GM18861 (cell line): ENCODE results near the gene CDH13.

ENCODE experiments used
- ATAC-seq: cut with Tn5 transposase; IDR thresholded peaks from one replicate; pipeline ENCODE4 v1.9.1; 2021; ENCODE audit not compliant: unreplicated experiment

CDH13 gene

GRCh38 chr16:82684256-82684655, 57.5 kb downstream of the CDH13 start:
- no peak for ATAC-seq

DNA sequence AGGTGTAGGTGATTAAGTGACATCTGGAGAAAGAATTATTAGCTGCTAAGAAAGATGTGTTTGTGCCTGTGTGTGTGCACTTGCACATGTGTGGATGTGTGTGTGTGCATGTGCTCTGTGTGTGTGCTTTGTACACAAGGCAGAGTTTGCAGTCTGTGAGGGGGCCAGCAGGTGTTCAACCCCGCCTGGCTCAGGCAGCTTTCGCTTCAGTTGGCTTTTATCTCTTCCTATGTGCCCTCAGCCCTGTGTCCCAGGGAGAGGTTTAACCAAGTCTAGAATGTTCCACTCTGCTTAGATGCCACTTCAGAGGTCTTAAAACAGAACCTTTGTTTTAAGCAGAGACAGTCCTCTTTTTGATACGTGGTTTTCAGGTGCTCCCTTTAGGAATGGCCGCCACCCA, 58.8 kb downstream of the CDH13 start:
- ATAC-seq = no peak

GRCh38 chr16:82694239-82694874, 67.6 kb downstream of the CDH13 start:
- no peak for ATAC-seq

DNA sequence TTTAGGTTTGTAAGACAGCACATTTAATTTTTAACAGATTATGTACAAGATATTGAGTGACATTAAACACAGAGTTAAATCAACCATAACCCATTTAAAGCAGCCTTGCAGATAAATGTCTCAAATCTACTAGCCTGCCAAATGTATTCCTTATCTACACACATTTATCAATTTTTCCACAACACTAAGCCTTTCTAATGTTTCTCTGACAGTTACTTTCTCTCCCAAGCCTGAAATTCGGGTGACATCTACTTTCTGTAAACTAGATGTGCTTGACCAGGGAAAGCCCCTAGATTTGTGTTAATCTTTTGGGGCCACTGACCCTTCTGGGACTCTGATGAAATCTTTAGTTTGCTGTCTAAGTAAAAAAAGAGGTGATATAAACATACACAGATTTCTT, 69.0 kb downstream of the CDH13 start:
- no peak for ATAC-seq

DNA sequence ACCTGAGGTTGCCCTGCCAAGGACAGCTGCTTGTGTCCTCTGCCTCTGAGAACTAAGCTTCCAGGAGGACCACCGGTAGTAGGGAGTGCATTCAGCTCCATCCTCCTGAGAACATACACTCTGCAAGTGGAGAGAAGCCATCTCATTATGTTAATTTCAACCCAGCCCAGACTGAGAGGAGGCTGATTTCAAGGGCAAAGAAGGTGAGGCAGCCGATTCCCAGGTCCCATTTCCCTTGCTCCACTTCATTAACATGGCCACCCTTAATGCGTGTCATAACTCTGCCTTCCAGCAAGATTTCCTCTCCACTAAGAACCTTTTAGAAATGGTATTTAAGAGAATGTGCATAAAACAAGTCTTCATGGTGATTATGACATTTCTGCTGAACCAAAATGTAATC, 72.5 kb downstream of the CDH13 start:
- no peak for ATAC-seq

GRCh38 chr16:82699711-82700495, 73.1 kb downstream of the CDH13 start:
- no peak for ATAC-seq

- ATAC-seq = no peak
Observed at GRCh38 chr16:82700541-82701235, 73.9 kb downstream of the CDH13 start.

GRCh38 chr16:82701442-82701955, 74.7 kb downstream of the CDH13 start:
- ATAC-seq = no peak

DNA sequence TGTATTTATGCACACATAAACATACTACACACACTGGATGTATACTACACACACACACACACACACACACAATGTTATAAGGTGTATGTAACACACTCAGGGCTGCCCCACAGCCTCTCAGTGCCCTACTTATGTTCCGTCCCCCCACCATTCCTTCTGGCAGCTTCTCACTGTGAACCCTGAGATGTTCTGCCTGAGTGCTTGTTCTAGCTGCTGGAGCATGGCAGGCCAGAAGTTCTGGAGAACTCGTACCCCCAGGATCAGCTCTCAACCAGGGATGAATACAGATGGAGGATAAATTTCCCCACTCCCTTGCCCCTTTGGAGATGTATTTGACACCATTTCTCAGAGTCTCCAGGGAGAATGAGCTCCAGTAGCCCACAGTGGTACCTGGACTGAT, 76.4 kb downstream of the CDH13 start:
- no peak for ATAC-seq

DNA sequence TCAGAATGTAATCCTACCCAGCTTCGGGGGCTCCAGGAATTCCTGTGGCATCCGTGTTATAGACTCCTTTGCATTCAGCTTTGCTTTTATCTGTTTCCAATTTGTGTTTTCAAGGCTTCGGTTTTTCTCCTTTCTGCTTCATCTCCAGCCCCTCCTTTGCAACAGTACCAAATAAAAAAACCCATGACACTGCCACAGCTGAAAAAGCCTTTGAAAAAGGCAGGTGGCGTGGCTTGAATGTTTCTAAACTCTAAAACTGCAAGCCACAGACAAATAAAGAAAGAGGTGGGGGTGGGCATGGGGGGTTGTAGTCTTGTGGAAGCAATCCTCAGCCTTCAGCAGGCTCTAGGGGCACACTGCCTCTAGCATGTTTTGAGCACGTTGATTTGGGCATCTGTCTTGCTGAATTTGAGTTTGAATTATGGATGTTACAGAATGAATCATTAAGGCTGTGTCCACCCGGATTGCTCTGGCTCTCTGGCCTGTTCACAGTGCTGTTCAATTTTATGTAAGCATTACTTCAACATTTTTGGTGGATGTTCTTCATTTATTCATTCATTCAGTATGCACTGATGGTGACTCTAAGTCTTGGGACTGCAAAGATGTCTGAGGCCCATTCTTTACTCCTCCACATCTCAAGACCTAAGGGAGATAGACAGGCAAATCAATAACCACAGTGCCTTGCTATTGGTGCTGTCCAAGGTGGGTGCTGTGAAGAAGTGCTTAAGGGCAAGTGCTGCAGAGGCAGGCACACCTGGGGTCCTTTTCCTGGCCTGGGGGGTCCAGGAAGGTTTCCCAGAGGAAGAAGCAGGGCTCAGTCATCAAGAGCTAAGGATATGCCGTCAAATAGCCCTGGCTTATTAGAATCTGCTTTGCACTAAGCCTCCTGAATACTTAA, 77.4 kb downstream of the CDH13 start:
- ATAC-seq = no peak

GRCh38 chr16:82709987-82710386, 83.2 kb downstream of the CDH13 start:
- ATAC-seq = no peak

DNA sequence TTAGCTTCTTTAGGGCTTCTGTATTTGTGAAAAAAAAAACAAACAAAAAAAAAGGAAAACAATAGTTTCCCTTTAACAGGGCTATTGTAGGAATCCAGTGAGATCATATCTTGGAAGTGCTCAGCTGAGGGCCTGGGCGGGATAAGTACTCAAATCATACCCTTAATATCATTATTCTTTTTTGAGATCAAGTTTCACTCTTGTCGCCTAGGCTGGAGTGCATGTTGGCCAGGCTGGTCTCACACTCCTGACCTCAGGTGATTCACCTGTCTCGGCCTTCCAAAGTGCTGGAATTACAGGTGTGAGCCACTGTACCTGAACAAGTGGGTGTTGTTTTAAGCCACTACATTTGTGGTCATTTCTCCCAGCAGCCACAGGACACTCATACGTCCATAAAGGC, 87.0 kb downstream of the CDH13 start:
- no peak for ATAC-seq

DNA sequence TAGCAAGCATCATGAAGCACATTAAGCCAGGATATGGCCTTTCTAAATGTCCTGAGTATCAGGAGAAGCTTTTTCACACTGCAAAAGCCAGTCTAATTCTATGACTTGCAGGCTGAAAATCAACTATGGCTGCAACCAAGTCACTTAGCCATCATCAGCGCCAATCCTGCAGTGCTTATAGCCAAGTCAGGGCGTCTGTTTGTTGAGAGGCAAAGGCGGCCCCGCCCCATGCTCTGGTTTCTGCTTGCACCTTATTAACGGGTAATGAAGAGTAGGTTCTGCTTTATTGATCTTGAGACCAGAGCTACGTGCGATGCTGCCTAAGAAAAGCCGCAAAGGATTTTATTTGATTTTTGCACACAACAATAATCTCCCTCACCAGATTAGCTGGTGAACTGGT, 88.4 kb downstream of the CDH13 start:
- no peak for ATAC-seq

DNA sequence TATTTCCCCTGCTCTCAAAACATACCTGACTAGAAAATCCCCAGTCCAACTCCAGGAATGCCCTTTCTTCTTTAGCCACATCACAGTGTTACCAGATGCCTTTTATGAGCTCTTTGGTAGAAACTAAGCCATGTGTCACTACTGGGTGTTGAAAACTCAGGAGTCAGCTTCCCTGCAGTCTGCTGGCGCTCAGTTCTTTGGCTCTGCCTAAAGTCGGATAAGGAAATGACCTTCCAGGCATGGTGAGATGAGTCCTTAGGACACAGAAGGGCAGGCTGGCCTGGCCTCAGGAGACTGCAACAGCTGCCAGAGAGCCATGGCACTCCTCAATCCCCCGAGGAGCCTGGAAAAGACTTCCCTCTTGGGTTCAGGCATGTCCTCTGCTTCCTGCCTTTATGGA, 89.1 kb downstream of the CDH13 start:
- no peak for ATAC-seq

- no peak for ATAC-seq
Observed at GRCh38 chr16:82716361-82716855, 89.6 kb downstream of the CDH13 start.

GRCh38 chr16:82720414-82720813, 93.6 kb downstream of the CDH13 start:
- ATAC-seq = no peak

GRCh38 chr16:82726306-82726705, 99.5 kb downstream of the CDH13 start:
- no peak for ATAC-seq

- no peak for ATAC-seq
Observed at GRCh38 chr16:82728901-82729300, 102.1 kb downstream of the CDH13 start.

GRCh38 chr16:82730901-82731300, 104.1 kb downstream of the CDH13 start:
- no peak for ATAC-seq

- no peak for ATAC-seq
Observed at GRCh38 chr16:82732461-82732860, 105.7 kb downstream of the CDH13 start.

GRCh38 chr16:82735186-82735585, 108.4 kb downstream of the CDH13 start:
- no peak for ATAC-seq
